GM12878 (cell line): ENCODE measurements around the gene PLEKHM2. TPM values are rescaled to one million over a fixed set of nuclear protein-coding genes. Genes with fewer than 3 reads are reported as not detected.

Experiments
- ATAC-seq: fragments of 200-7000 bp; cut with Tn5 transposase; 3 replicates; pipeline ENCODE4 v1.9.1; 2020; ENCODE audit warnings: mild to moderate bottlenecking, moderate library complexity
- BruUV-seq: library from RNA; stranded (reverse); fragments of 400-500 nt; replicated peaks from 2 replicates; lab custom pipeline; 2021; lab: Mats Ljungman, UMichigan
- CTCF ChIA-PET: fragments of 300-600 bp; sonication (Branson Sonifier 250); formaldehyde crosslinking; extraction: SDS; loops from one replicate; lab custom pipeline; 2021; ENCODE audit warnings: inconsistent platforms; lab: Yijun Ruan, JAX
- POLR2A ChIA-PET: fragments of 350-600 bp; formaldehyde crosslinking; extraction: SDS; loops from one replicate; lab custom pipeline; 2021; ENCODE audit warnings: inconsistent platforms; lab: Charles Lee
- RAD21 ChIA-PET: fragments of 300-600 bp; sonication (Branson Sonifier 250); formaldehyde crosslinking; loops from one replicate; lab custom pipeline; 2023; ENCODE audit warnings: antibody characterized with exemption; ENCODE audit not compliant: unreplicated experiment; lab: Charles Lee
- SMC1A ChIA-PET: fragments of 300-600 bp; sonication (Branson Sonifier 250); formaldehyde crosslinking; loops from one replicate; lab custom pipeline; 2023; ENCODE audit not compliant: unreplicated experiment, uncharacterized antibody; lab: Charles Lee
- DNase-seq: peaks from one replicate; pipeline ENCODE4 v3.0.0-alpha.2; 2011; ENCODE audit warnings: low read depth, low spot score
- FAIRE-seq: peaks from 3 replicates; lab custom pipeline; 2011; peaks lifted over from hg19 to GRCh38; lab: Jason Lieb, UNC
- H2AFZ ChIP-seq: 2 replicates; pipeline ENCODE4 v1.6.0; 2011; ENCODE audit warnings: low read depth, low read length, control low read depth; ENCODE audit not compliant: control insufficient read depth
- H3K27ac ChIP-seq: 2 replicates; pipeline ENCODE4 v1.5.1; 2011; ENCODE audit warnings: control low read depth; ENCODE audit not compliant: control insufficient read depth, insufficient read depth
- H3K27me3 ChIP-seq, 2 experiments: replicated peaks in 1 of 2; 2 replicates each; pipeline versions ENCODE4 v1.6.0 to v1.6.1; 2011; ENCODE audit warnings: low read length in 1 of 2; ENCODE audit not compliant: control insufficient read depth in 2 of 2, insufficient read depth in 2 of 2
- H3K36me3 ChIP-seq, 2 experiments: 2 replicates each; pipeline ENCODE4 v1.5.1; 2011; ENCODE audit warnings: low read length in 1 of 2; ENCODE audit not compliant: control insufficient read depth in 2 of 2, insufficient read depth in 2 of 2
- H3K4me1 ChIP-seq: 2 replicates; pipeline ENCODE4 v1.6.1; 2011; ENCODE audit warnings: mild to moderate bottlenecking, low read length, moderate library complexity, mixed read lengths; ENCODE audit not compliant: control insufficient read depth, insufficient read depth
- H3K4me2 ChIP-seq: 2 replicates; pipeline ENCODE4 v1.6.0; 2011; ENCODE audit warnings: control low read depth; ENCODE audit not compliant: control insufficient read depth, insufficient read depth
- H3K4me3 ChIP-seq: fragments of 200-600 bp; sonication (generic); 2 replicates; pipeline ENCODE4 v1.5.1; 2016
- H3K79me2 ChIP-seq: 2 replicates; pipeline ENCODE4 v1.6.0; 2011; ENCODE audit warnings: low read length; ENCODE audit not compliant: control insufficient read depth, insufficient read depth
- H3K9ac ChIP-seq: 2 replicates; pipeline ENCODE4 v1.8.0; 2011; ENCODE audit warnings: low read length, control low read depth, mixed read lengths; ENCODE audit not compliant: control insufficient read depth, insufficient read depth
- H3K9me3 ChIP-seq: replicated peaks from 3 replicates; pipeline ENCODE4 v1.5.1; 2011; ENCODE audit warnings: mild to moderate bottlenecking, low read length; ENCODE audit not compliant: control insufficient read depth, insufficient read depth
- H4K20me1 ChIP-seq: 2 replicates; pipeline ENCODE4 v1.6.0; 2011; ENCODE audit not compliant: control insufficient read depth, insufficient read depth
- ETV6 ChIP-seq, 2 experiments: fragments of 450-650 bp in 1 of 2; IDR thresholded peaks in 1 of 2; conservative IDR thresholded peaks in 1 of 2; 2 replicates each; pipeline ENCODE4 v1.6.1; 2014; ENCODE audit warnings: antibody characterized with exemption in 1 of 2, borderline replicate concordance in 1 of 2, low read depth in 1 of 2, mild to moderate bottlenecking in 1 of 2, moderate library complexity in 1 of 2
- MLLT1 ChIP-seq: fragments of 450-650 bp; IDR thresholded peaks from 2 replicates; pipeline ENCODE4 v1.6.1; 2016; ENCODE audit warnings: mild to moderate bottlenecking
- SIN3A ChIP-seq: IDR thresholded peaks from 2 replicates; pipeline ENCODE4 v1.6.1; 2012; ENCODE audit warnings: low read depth, low read length, improper control_type of control experiment
- ZNF622 ChIP-seq: fragments of 450-650 bp; IDR thresholded peaks from 2 replicates; pipeline ENCODE4 v1.6.1; 2017; ENCODE audit warnings: mild to moderate bottlenecking, inconsistent platforms
- whole genome bisulfite sequencing: methylation state at CpG from one replicate; pipeline ENCODE4 v1.1.6; 2016; ENCODE audit warnings: low lambda C conversion rate; ENCODE audit not compliant: insufficient replicate concordance, insufficient coverage; ENCODE audit errors: missing lambda C conversion rate; 5-methylcytosine and 5-hydroxymethylcytosine counted together
- in situ Hi-C: fragments of 300-500 bp; cut with MboI; formaldehyde crosslinking; loops from 9 replicates; pipeline ENCODE4 v1.14.3; 2018; ENCODE audit warnings: mixed read lengths
- intact Hi-C: fragments of 100-400 bp; cut with micrococcal nuclease; formaldehyde crosslinking; loops from one replicate; pipeline ENCODE4 v1.14.2; 2022; ENCODE audit not compliant: unreplicated experiment
- polyA plus RNA-seq, 11 experiments: library from polyadenylated mRNA; depleted of rRNA in 4 of 11; unstranded in 6 of 11; stranded (reverse) in 5 of 11; fragments of >200 nt; fragmentation: Nextera tagmentation in 4 of 11; fragmentation: Illumina TruSeq in 1 of 11; extraction: Ambion mirVana in 4 of 11; extraction: Trizol in 1 of 11; gene quantifications; 1 replicate in 1 of 11; 2 replicates in 10 of 11; pipeline versions ENCODE4 v1.2.1 to v1.2.3, GENCODE V29; 2011 to 2016; ENCODE audit warnings: inconsistent platforms in 2 of 11, missing spikeins in 2 of 11, low read depth in 1 of 11
- total RNA-seq, 4 experiments: library from RNA; depleted of rRNA in 3 of 4; stranded (reverse); fragments of >200 nt in 3 of 4; fragmentation: Illumina TruSeq in 1 of 4; extraction: Trizol in 1 of 4; gene quantifications; 2 replicates each; pipeline versions ENCODE4 v1.2.1 to v1.2.3, GENCODE V29; 2013 to 2021

The PLEKHM2 gene
- total and polyA plus RNA-seq, 10 of the 15 experiments (the other 5 are each of a cell fraction or from before 2014, with no cell fraction given): 0.37 to 55.2 (median 19.3) TPM

- H3K36me3 ChIP-seq: peaks cover 0 to 3% of the 10 kb centered on the region in 2 experiments; a peak in 2 of 4 replicates
- no peak overlapping the region for H3K9ac ChIP-seq
- ChIA-PET RAD21 (interaction anchor here (1.5 kb wide), 1 partner anchor 111 kb away, joined by 3 read pairs; no protein-coding TSS in a partner anchor), POLR2A (interaction anchor here (0.6 kb wide), 1 partner anchor 32 kb away, joined by 5 read pairs; no protein-coding TSS in a partner anchor), SMC1A (interaction anchor here (1.5 to 1.6 kb wide), 2 partner anchors 11 to 15 kb away, joined by 3 to 7 read pairs; no protein-coding TSS in a partner anchor)
- DNase-seq (no peak), FAIRE-seq (no peak), ATAC-seq (no peak)
- no peak overlapping the region for H2AFZ ChIP-seq
- peaks cover 46% of the 10 kb centered on the region for H3K79me2 ChIP-seq
- H3K4me1 ChIP-seq: peaks cover 2% of the 10 kb centered on the region
- no peak overlapping the region for H3K4me3 ChIP-seq
- 85% methylated on average over 11 of the region's 11 CpGs for WGBS
- H3K27me3 ChIP-seq: no peaks in the 10 kb centered on the region
- H3K4me2 ChIP-seq: no peak overlapping the region
- H3K27ac ChIP-seq: no peak overlapping the region
- BruUV-seq: no TSS peak
- intact Hi-C loops: no loop called here
- no peaks in the 10 kb centered on the region for H4K20me1 ChIP-seq
- H3K9me3 ChIP-seq: no peaks in the 10 kb centered on the region; the same call in 2 of the 3 replicates
- TF ChIP-seq MLLT1: no peak
- TF ChIP-seq, all 136 proteins: peak for 0
- in situ Hi-C loops: no loop called here
- CTCF ChIA-PET: no interaction called here
These were observed 7.4 kb downstream of the PLEKHM2 start for GRCh38 chr1:15691434-15692032.

GRCh38 chr1:15692121-15692682 is 8.1 kb downstream of the PLEKHM2 start:
- intact Hi-C loops (no loop called here), in situ Hi-C loops (no loop called here)
- ATAC-seq: no peak
- ChIA-PET SMC1A (interaction anchor here (1.5 kb wide), 1 partner anchor 15 kb away, joined by 3 read pairs; no protein-coding TSS in a partner anchor), CTCF (no interaction called here), RAD21 (interaction anchor here (1.5 kb wide), 1 partner anchor 111 kb away, joined by 3 read pairs; no protein-coding TSS in a partner anchor), POLR2A (no interaction called here)
- no peak for FAIRE-seq
- Histone ChIP-seq H3K9me3 (no peaks in the 10 kb centered on the region; the same call in 2 of the 3 replicates), H3K4me3 (no peak overlapping the region), H3K4me2 (no peak overlapping the region), H3K9ac (no peak overlapping the region), H3K36me3 (peaks cover 0 to 3% of the 10 kb centered on the region in 2 experiments; a peak in 2 of 4 replicates), H4K20me1 (no peaks in the 10 kb centered on the region), H2AFZ (no peak overlapping the region), H3K79me2 (peaks cover 47% of the 10 kb centered on the region), H3K27me3 (no peaks in the 10 kb centered on the region), H3K4me1 (peaks cover 5% of the 10 kb centered on the region), H3K27ac (no peak overlapping the region)
- TF ChIP-seq ZNF622 (no peak), SIN3A (no peak), ETV6 (conservative IDR thresholded peaks at IDR 0.05 in 1 of 2, IDR thresholded peaks at IDR 0.05 in 1 of 2; ENCODE audit: borderline replicate concordance in 1 of 2, low read depth in 1 of 2) (no peak)
- BruUV-seq: no TSS peak
- WGBS: 38% methylated on average over 5 of the region's 5 CpGs
- no peak for DNase-seq
